Measurements from ENCODE around the gene DAB1.

Gene DAB1

DNA sequence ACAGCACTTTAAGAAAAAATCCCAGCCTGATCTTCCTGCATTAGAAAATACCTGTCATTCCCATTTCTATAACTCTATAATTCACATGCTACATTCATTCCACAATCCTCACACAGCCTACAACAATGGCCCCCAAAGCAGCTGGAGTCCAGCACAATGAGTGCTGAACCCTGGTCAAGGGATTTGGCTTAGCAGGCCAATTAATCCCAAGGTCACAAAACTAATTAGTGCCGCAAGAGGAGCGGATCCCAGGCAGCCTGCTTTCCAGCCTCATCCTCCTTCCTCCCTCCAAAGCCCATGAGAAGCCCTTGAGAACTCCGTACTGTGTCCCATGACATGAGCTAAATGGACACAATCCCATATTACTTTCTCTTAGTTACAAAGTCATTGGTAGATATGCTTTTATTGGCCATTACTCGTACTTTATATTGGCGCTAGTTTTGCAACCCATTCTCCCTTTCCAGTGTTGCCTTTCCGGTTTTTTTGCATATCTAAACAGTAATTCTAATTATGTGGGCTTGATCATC, 94.8 kb downstream of the DAB1 start:
- TF ChIP-seq CTCF (conservative IDR thresholded peaks at IDR 0.05; ENCODE audit: control insufficient read depth, insufficient read depth, low read depth, low read length): no peak
- no peak for DNase-seq (ENCODE audit: low read depth)
- no peak overlapping the region for H3K4me3 ChIP-seq (ENCODE audit: control insufficient read depth, low read depth, low read length)

- no peak for TF ChIP-seq CTCF (conservative IDR thresholded peaks at IDR 0.05; ENCODE audit: control insufficient read depth, insufficient read depth, low read depth, low read length)
- H3K4me3 ChIP-seq (ENCODE audit: control insufficient read depth, low read depth, low read length): no peak overlapping the region
- no peak for DNase-seq (ENCODE audit: low read depth)
These were observed 95.9 kb downstream of the DAB1 start for GRCh38 chr1:57327946-57328345.

DNA sequence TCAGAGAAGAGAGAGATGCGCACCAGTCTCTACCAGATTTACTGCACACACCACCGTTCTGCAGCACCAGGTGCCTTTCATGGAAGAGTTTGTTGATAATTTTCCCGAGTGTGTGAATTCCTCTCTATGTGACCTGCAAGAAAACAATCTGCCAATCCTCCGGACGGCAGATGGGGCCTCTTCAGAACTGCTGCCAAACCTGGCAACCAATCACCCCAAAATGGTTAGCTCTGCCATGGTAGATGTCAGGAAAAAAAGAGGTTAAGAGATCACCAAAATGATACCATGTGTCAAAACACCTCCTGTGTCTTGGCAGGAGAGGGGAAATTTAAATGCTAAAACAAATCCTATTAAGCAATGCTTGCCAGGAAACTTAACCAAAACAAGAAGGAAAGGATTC, 96.5 kb downstream of the DAB1 start:
- no peak for DNase-seq (ENCODE audit: low read depth)
- no peak for TF ChIP-seq CTCF (conservative IDR thresholded peaks at IDR 0.05; ENCODE audit: control insufficient read depth, insufficient read depth, low read depth, low read length)
- H3K4me3 ChIP-seq (ENCODE audit: control insufficient read depth, low read depth, low read length): no peak overlapping the region

DNA sequence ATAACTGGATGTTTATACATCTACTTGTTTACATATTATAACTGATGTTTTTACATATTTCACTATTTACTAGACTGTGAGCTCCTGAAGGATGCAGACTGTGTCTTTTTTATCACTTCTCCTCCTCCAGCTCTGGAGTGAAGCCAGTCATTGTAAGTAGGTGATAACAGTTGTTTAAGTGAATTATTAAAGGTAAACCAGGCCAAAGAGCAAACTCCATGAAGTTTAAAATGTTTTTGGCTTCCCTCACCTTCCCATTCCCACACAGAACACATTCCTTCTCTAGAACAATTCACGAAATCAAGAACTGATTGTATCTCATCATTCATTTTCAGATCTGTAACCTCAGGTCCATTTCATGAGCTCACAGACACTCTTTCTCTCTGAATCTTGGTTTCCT, 98.3 kb downstream of the DAB1 start:
- TF ChIP-seq CTCF (conservative IDR thresholded peaks at IDR 0.05; ENCODE audit: control insufficient read depth, insufficient read depth, low read depth, low read length): no peak
- no peak for DNase-seq (ENCODE audit: low read depth)
- no peak overlapping the region for H3K4me3 ChIP-seq (ENCODE audit: control insufficient read depth, low read depth, low read length)

DNA sequence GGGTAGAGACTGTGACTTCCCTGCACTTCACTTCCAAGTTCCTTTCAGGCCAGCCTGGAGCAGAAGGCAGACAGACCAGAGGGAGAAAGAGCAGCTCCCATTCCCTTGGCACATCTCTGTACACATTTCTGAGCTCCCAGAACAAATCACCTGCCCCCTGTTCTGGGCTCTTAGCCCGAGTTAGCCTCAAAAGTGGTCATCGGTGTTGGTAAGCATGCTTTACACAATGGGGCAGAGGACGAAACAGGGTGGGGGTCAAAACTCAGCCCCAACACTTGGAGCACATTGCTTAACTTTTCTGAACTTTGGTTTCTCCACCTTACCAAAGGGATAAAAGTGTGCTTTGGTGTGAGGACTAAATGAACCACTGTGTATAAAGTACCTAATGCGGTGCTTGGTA, 98.7 kb downstream of the DAB1 start:
- TF ChIP-seq CTCF (conservative IDR thresholded peaks at IDR 0.05; ENCODE audit: control insufficient read depth, insufficient read depth, low read depth, low read length): no peak
- no peak for DNase-seq (ENCODE audit: low read depth)
- H3K4me3 ChIP-seq (ENCODE audit: control insufficient read depth, low read depth, low read length): no peak overlapping the region

DNA sequence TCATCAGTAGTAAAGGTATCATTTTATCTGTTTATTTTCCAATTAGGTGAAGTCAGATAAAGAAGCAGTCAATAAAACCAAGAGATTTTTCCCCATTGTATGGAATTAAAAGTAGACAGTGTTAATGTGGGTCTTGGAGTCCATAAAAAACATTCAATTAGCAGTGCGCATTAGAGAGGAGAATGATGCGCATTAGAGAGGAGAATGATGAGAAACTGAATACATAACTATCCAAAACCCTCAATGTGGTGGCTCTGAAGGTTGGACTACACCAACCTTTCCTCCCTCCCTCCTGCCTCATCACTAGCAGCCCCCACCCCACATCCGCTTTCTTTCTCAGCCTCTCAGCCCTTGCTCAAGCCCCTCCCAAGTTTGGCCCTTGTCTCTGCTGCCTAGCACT, 99.5 kb downstream of the DAB1 start:
- no peak for TF ChIP-seq CTCF (conservative IDR thresholded peaks at IDR 0.05; ENCODE audit: control insufficient read depth, insufficient read depth, low read depth, low read length)
- no peak overlapping the region for H3K4me3 ChIP-seq (ENCODE audit: control insufficient read depth, low read depth, low read length)
- DNase-seq (ENCODE audit: low read depth): no peak

GRCh38 chr1:57321776-57322175, 102.1 kb downstream of the DAB1 start:
- DNase-seq (ENCODE audit: low read depth): no peak
- TF ChIP-seq CTCF (conservative IDR thresholded peaks at IDR 0.05; ENCODE audit: control insufficient read depth, insufficient read depth, low read depth, low read length): no peak
- H3K4me3 ChIP-seq (ENCODE audit: control insufficient read depth, low read depth, low read length): no peak overlapping the region
